Ectodermal cell (in vitro differentiated cells): Measurements from ENCODE around the gene SNAI1.

Experiments used
- H3K27ac ChIP-seq: 2 replicates; pipeline ENCODE4 v1.7.0; 2013; ENCODE audit warnings: mild to moderate bottlenecking, low read depth, low read length; ENCODE audit not compliant: insufficient read depth, poor library complexity, severe bottlenecking
- H3K27me3 ChIP-seq: 2 replicates; pipeline ENCODE4 v1.7.0; 2013; ENCODE audit warnings: mild to moderate bottlenecking, low read length; ENCODE audit not compliant: insufficient read depth, control insufficient read depth, poor library complexity, severe bottlenecking
- H3K36me3 ChIP-seq: one replicate; pipeline ENCODE4 v1.7.0; 2013; ENCODE audit warnings: low read length; ENCODE audit not compliant: control insufficient read depth, insufficient read depth
- H3K4me1 ChIP-seq: one replicate; pipeline ENCODE4 v1.7.0; 2013; ENCODE audit warnings: low read length; ENCODE audit not compliant: control insufficient read depth, insufficient read depth
- H3K4me3 ChIP-seq: 2 replicates; pipeline ENCODE4 v1.7.0; 2013; ENCODE audit warnings: low read depth, low read length, control low read depth; ENCODE audit not compliant: insufficient read depth
- H3K9me3 ChIP-seq: 2 replicates; pipeline ENCODE4 v1.7.0; 2013; ENCODE audit warnings: mild to moderate bottlenecking, low read length, moderate library complexity; ENCODE audit not compliant: control insufficient read depth
- WGBS, 2 experiments: methylation state at CpG; one replicate each; pipeline ENCODE4 v1.1.7; 2013; ENCODE audit warnings: missing lambda C conversion rate in 2 of 2; 5-methylcytosine and 5-hydroxymethylcytosine counted together

The SNAI1 gene

DNA sequence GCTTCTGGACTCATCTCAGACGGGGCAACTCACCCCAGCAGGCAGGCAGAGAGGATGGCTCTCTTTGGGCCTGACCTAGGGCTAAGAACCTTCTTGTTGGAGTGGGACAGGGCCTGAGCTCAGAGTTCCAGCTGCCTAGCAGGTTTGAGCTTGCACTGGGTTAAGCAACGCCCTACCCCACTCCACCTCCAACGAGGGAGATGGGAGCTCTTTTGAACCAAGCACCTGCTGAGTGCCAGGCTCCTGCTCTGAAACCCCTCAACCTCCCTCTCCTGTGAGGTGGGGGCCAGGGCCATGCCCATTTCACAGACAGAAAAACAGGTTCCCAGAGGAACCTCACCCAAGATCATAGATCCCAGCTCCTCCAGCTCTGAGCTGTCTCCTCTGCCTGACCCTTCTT, 54.3 kb downstream of the SNAI1 start:
- no peaks in the 10 kb centered on the region for H3K9me3 ChIP-seq

GRCh38 chr20:50037575-50037974, 54.8 kb downstream of the SNAI1 start:
- no peaks in the 10 kb centered on the region for H3K36me3 ChIP-seq
- no peaks in the 10 kb centered on the region for H3K27me3 ChIP-seq
- H3K9me3 ChIP-seq, result no peaks in the 10 kb centered on the region
- no peaks in the 10 kb centered on the region for H3K4me1 ChIP-seq
- H3K27ac ChIP-seq, result no peak overlapping the region
- H3K4me3 ChIP-seq, result no peak overlapping the region
- WGBS, 2 experiments, result 81 to 84% methylated on average over 7 of the region's 7 CpGs

More for the DNA sequence above, 54.3 kb downstream of the SNAI1 start:
- Histone ChIP-seq H3K4me3 (no peak overlapping the region), H3K27ac (no peak overlapping the region), H3K27me3 (no peaks in the 10 kb centered on the region), H3K36me3 (no peaks in the 10 kb centered on the region), H3K4me1 (no peaks in the 10 kb centered on the region)
- 69 to 75% methylated on average over 3 of the region's 3 CpGs for WGBS, 2 experiments

- no peaks in the 10 kb centered on the region for H3K27me3 ChIP-seq
- H3K36me3 ChIP-seq, result no peaks in the 10 kb centered on the region
- H3K9me3 ChIP-seq, result no peaks in the 10 kb centered on the region
- WGBS, 2 experiments, result 63 to 64% methylated on average over 6 of the region's 6 CpGs
- no peaks in the 10 kb centered on the region for H3K4me1 ChIP-seq
- H3K27ac ChIP-seq, result no peak overlapping the region
- H3K4me3 ChIP-seq, result no peak overlapping the region
These were observed 55.4 kb downstream of the SNAI1 start for GRCh38 chr20:50038169-50038568.
